ENCODE data around the gene LSM11.

GRCh38 chr5:157730900-157731271 is 12.6 kb upstream of the LSM11 start:
- TF ChIP-seq CHD2 (IDR thresholded peaks at IDR 0.05; ENCODE audit: low read length, partially characterized antibody) (no peak), RFX5 (IDR thresholded peaks at IDR 0.05; ENCODE audit: low read length) (no peak), EZH2phosphoT487 (IDR thresholded peaks at IDR 0.05; ENCODE audit: borderline replicate concordance, low read depth) (no peak), REST (IDR thresholded peaks at IDR 0.05; ENCODE audit: low read depth, low read length) (no peak), RAD21 (IDR thresholded peaks at IDR 0.05; ENCODE audit: low read length) (no peak), SIN3A (IDR thresholded peaks at IDR 0.05; ENCODE audit: borderline replicate concordance, low read depth, low read length) (no peak), TAF1 (IDR thresholded peaks at IDR 0.05; ENCODE audit: borderline replicate concordance, low read depth, low read length) (no peak), GABPA (IDR thresholded peaks at IDR 0.05; ENCODE audit: low read depth) (no peak), GATA2 (CRISPR knock-in tag; IDR thresholded peaks at IDR 0.05) (no peak), YY1 (IDR thresholded peaks at IDR 0.05; ENCODE audit: low read depth) (no peak), POLR2AphosphoS5 (IDR thresholded peaks at IDR 0.05; ENCODE audit: low read depth, low read length) (no peak), FOXM1 (IDR thresholded peaks at IDR 0.05; ENCODE audit: low read depth) (no peak)
- TF ChIP-seq, protein P1, sequence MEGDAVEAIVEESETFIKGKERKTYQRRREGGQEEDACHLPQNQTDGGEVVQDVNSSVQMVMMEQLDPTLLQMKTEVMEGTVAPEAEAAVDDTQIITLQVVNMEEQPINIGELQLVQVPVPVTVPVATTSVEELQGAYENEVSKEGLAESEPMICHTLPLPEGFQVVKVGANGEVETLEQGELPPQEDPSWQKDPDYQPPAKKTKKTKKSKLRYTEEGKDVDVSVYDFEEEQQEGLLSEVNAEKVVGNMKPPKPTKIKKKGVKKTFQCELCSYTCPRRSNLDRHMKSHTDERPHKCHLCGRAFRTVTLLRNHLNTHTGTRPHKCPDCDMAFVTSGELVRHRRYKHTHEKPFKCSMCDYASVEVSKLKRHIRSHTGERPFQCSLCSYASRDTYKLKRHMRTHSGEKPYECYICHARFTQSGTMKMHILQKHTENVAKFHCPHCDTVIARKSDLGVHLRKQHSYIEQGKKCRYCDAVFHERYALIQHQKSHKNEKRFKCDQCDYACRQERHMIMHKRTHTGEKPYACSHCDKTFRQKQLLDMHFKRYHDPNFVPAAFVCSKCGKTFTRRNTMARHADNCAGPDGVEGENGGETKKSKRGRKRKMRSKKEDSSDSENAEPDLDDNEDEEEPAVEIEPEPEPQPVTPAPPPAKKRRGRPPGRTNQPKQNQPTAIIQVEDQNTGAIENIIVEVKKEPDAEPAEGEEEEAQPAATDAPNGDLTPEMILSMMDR (IDR thresholded peaks at IDR 0.05), result no peak
- TF ChIP-seq, protein P2, sequence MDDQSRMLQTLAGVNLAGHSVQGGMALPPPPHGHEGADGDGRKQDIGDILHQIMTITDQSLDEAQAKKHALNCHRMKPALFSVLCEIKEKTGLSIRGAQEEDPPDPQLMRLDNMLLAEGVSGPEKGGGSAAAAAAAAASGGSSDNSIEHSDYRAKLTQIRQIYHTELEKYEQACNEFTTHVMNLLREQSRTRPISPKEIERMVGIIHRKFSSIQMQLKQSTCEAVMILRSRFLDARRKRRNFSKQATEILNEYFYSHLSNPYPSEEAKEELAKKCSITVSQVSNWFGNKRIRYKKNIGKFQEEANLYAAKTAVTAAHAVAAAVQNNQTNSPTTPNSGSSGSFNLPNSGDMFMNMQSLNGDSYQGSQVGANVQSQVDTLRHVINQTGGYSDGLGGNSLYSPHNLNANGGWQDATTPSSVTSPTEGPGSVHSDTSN (IDR thresholded peaks at IDR 0.05), result no peak
